Pons (tissue), 1 donor: ENCODE results near the gene LARP4B.

Experiments used
- DNase-seq: peaks from one replicate; pipeline ENCODE4 v3.0.0-alpha.2; 2016; ENCODE audit warnings: low spot score

LARP4B gene

DNA sequence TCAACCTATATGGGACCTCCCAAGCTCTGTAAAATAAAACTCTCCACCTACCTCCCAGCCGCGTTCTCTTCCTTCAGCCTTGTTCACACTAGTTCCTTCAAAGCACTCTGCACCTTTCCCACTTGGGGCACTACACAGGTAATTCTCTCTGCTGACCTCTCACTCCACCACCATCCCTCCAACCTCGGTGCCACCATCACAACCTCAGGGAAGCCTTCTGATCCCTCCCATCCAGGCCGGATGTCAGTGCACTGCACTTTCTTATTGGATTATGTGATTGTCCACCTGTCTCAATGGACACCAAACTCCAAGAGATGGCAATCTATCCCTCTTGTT lies 7.0 kb downstream of the LARP4B start:
- DNase-seq: no peak

DNA sequence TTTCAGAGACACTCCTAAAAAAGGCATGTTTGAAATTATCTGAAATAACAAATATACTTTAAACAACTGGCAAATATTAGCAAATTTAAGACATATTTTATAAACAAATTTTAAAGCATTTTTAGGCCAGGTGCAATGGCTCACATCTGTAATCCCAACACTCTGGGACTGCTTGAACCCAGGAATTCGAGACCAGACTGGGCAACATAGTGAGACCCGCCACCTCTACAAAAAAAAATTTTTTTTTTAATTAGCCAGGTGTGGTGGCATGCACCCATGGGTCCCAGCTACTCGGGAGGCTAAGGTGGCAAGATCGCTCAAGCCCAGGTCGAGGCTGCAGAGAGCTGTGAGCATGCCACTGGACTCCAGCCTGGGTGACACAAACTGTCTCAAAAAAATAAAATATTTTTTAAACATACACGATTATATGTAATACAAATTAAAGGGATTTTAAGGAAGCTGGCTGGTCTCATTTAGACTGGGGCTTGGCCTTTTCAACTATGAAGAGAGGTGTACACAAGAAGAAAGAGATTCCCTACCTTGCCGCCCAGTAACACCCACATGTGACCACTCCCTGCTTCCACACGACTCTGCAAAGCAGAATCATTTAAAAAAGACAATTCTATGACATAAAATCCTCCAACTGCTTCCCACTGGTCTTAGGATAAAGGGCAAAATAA lies 7.5 kb downstream of the LARP4B start:
- no peak for DNase-seq

DNA sequence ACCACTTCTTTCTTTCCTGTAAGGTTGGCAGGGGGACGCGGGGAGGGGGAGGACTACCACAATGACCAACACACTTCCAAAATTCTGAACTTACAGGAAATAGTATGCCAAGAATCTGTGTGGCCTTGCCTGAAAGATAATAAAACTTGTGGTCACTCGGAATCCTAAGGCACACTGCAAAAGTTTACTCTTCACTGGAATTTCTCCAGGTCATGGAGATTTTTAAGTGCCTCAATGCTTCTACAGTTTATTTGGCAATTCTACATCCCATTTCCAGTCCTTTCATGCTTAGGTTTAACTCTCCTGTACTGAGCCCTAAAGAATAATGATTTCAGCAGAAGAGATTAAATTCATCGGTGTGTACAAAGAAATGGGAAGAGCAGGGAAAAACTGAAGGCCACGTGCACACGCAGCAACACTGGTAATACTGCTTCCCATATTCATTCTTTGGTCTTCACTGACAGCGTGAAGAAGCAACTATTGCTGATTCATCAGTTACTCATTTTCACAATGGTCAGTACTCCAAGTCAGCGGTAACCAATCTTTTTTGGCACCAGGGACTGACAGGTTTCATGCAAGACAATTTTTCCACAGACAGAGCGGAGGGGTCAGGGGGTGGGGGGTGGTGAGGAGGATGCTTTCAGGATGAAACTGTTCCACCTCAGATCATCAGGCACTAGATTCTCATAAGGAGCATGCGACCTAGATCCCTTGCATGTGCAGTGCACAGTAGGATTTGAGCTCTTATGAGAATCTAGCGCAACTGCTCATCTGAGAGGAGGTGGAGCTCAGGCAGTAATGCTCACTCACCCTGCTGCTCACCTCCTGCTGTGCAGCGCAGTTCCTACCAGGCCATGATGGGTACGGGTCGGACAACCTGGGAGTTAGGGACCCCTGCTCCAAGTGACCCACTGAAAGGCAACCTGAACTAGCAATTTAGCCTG lies 9.8 kb downstream of the LARP4B start:
- no peak for DNase-seq

- no peak for DNase-seq
Measured at GRCh38 chr10:920450-920849, 11.1 kb downstream of the LARP4B start.

DNA sequence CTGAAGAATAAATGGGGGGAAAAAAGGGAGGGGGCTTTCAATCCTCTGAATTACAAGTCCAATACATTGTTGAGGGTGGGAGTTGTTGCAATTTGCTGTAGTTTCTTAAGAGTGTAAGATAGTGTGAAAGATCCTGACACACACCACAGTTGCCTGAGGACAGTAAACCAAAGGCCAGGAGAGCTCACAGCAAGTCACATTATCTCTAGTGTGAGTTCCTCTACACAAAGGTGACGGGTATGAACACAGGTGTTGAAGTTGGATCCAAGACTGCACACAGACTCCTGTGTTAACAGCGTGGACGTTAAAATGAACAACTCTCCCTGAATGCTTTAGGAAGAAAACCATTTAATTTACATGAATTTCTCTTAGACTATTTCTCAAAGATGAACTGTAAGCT lies 12.0 kb downstream of the LARP4B start:
- no peak for DNase-seq

DNA sequence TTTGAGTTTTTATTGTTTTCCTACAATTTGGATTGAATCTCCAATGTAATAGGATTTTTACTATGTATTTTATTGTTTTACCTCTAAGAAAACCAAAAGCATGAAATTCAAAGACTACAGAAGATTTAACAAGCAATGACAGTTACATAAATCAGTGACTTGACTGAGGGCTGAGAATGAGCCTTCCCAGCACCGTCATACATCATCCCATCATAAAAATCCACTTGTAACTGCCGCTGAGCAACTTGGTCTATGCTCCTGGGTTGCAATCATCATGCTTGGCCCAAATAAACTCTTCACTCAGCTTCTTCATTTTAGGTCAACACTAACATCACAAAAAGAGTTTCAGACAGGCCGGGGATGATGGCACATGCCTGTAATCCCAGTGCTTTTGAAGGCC lies 13.5 kb downstream of the LARP4B start:
- DNase-seq: no peak

DNA sequence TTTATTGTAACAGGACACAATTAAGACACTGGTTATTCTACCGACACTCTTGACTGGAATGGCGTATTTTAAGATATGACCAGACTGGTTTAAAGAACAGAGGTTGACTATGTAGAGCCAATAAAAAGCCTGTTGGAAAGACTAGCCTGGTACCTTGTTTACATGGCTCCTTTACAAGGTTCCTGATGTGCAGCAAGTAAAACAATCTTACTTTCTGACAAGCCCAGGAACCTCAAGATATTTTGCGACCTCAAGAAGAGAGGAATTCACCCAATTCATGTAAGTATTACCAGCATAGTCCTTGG lies 14.1 kb downstream of the LARP4B start:
- no peak for DNase-seq

- no peak for DNase-seq
Measured at GRCh38 chr10:916716-917415, 14.6 kb downstream of the LARP4B start.

GRCh38 chr10:909831-910230 lies 21.7 kb downstream of the LARP4B start:
- no peak for DNase-seq

GRCh38 chr10:905972-906371 lies 25.5 kb downstream of the LARP4B start:
- DNase-seq: no peak

- DNase-seq: no peak
Measured at GRCh38 chr10:905503-905902, 26.0 kb downstream of the LARP4B start.

GRCh38 chr10:904403-904802 lies 27.1 kb downstream of the LARP4B start:
- DNase-seq: no peak

DNA sequence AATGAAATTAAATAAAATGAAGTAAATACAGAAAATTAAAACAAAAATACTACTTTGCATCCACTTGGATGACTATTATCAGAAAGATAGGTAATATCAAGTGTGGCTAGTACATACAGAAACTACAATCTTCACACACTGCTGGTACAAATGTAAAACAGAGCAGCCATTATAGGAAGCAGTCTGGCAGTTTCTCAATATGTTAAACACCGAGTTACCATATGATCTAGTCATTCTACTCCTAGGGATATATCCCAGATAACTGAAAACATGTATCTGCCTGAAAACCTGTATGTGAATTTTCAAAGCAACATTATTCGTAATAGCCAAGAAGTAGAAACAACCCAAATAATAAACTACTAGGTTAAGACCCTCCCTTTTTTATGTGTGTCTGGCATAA lies 33.4 kb downstream of the LARP4B start:
- DNase-seq: no peak

- DNase-seq: no peak
Measured at GRCh38 chr10:896982-897381, 34.5 kb downstream of the LARP4B start.

DNA sequence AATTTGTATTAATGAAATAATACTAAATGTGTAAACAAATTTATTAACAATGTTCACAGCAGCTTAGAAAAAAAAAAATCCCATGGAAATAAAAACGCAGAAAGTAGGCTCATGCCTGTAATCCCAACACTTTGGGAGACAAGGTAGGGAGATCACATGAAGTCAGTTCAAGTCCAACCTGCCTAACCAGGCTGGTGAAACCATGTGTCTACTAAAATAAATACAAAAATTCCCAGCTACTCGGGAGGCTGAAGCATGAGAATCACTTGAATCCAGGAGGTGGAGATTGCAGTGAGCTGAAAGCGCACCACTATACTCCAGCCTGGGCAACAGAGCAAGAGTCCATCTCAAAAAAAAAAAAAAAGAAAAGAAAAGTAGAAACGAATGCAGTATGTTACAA lies 36.2 kb downstream of the LARP4B start:
- DNase-seq: no peak

GRCh38 chr10:878895-879294 lies 52.6 kb downstream of the LARP4B start:
- DNase-seq: no peak

DNA sequence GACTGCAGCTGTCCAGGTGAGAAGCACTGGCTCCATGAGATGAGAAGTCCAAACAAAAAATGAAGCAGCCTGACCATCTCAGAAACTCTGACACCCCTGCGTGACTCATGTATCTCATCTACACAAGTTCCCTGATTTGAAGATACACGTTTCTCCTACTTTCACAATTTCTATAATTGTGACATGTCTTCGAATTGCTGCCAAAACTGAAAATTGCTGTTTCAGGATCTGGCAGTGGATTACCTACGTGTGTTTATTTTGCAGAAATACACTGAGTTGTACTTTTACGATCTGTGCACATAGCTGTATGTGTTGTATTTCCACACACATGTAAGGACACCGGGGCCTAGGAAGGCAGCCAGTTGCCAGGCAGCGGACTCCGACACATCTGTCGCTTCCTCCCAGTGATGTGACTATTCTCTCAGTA lies 53.2 kb downstream of the LARP4B start:
- DNase-seq: no peak

DNA sequence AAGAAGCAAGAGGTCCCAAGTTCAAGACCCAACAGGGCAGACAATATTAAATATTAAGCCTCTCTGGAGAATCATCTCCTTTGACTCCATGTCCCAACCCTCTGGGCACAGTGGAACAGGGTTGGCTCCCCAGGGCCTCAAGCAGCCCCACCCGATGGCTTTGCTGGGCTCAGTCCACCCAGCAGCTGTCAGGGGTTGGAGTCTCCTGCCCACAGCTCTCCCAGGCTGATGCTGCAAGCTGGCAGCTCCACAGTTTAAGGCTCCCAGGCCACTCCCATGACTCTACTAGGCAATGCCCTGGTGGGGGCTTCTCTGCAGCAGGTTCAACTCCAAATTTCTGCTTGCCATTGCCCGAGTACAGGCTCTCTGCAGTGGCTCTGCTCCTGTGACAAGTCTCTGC lies 55.1 kb downstream of the LARP4B start:
- no peak for DNase-seq

GRCh38 chr10:873020-873419 lies 58.5 kb downstream of the LARP4B start:
- DNase-seq: no peak

- DNase-seq: no peak
Measured at GRCh38 chr10:871951-872403, 59.5 kb downstream of the LARP4B start.

DNA sequence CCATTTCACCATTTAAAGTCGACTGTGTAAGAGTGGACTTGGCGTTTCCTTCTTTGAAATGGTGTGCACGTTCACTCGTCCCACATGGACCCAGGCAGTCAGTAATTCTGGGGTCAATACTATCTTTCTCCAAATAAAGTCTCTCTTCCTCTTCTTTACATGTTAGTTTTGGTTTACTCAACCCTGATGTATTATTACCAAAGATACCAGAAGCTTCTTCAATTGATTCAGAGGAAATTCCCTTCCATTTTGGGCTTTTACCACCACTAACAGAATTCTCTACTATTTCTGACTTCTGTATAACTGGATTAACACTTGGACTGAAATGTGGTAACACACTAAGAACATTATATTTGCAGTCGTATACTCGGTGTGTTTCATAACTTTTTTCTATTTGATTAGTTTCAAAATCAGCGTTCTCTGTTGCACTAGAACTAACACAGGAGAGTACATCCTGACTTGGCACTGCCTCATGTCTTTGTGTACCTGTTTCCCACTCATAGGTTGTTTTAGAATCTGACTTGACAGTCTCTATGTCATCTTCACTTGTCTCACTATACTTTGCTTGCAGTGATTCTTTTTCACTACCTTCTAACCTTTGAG lies 60.8 kb downstream of the LARP4B start:
- DNase-seq: no peak

GRCh38 chr10:869171-869570 lies 62.3 kb downstream of the LARP4B start:
- no peak for DNase-seq

GRCh38 chr10:867807-868206 lies 63.7 kb downstream of the LARP4B start:
- DNase-seq: no peak
